Measurements from ENCODE around the gene LARP4B. TPM values are rescaled to one million over a fixed set of nuclear protein-coding genes. Genes with fewer than 3 reads are reported as not detected.

The LARP4B gene
- total and polyA plus RNA-seq, 2 of the 13 experiments (the other 11 are each of a cell fraction or from before 2014, with no cell fraction given): 19.5 to 30.2 TPM

GRCh38 chr10:970311-971149 is 39.0 kb upstream of the LARP4B start (continued):
- TF ChIP-seq REST (IDR thresholded peaks at IDR 0.05; ENCODE audit: borderline replicate concordance in 1 of 2, low read depth in 1 of 2, low read length in 2 of 2) (peak in 1 of 2 experiments; percentile 68; a peak in 2 of 4 replicates), RNF2 (conservative IDR thresholded peaks at IDR 0.05; ENCODE audit: low read depth) (no peak), ZBTB38 (CRISPR knock-in tag; IDR thresholded peaks at IDR 0.05) (no peak), ZNF670 (CRISPR knock-in tag; IDR thresholded peaks at IDR 0.05; ENCODE audit: borderline replicate concordance) (no peak), SIX4 (CRISPR knock-in tag; IDR thresholded peaks at IDR 0.05) (no peak), DBP (CRISPR knock-in tag; IDR thresholded peaks at IDR 0.05; ENCODE audit: not compliant biosample characterization) (no peak), ZNF326 (CRISPR knock-in tag; IDR thresholded peaks at IDR 0.05; ENCODE audit: borderline replicate concordance) (no peak), HINFP (CRISPR knock-in tag; IDR thresholded peaks at IDR 0.05; ENCODE audit: low read depth) (no peak), SRF (IDR thresholded peaks at IDR 0.05; ENCODE audit: low read depth, low read length) (no peak), ZNF569 (CRISPR knock-in tag; IDR thresholded peaks at IDR 0.05; ENCODE audit: borderline replicate concordance) (no peak), FLYWCH1 (CRISPR knock-in tag; IDR thresholded peaks at IDR 0.05) (no peak), ZNF709 (CRISPR knock-in tag; IDR thresholded peaks at IDR 0.05) (no peak), KDM4B (CRISPR knock-in tag; IDR thresholded peaks at IDR 0.05) (no peak), ZNF143 (CRISPR knock-in tag; IDR thresholded peaks at IDR 0.05) (no peak), ZZZ3 (CRISPR knock-in tag; IDR thresholded peaks at IDR 0.05; ENCODE audit: borderline replicate concordance) (0 out of 2 replicates have a peak, but pooled peaks have one; percentile 9), MED8 (CRISPR knock-in tag; IDR thresholded peaks at IDR 0.05; ENCODE audit: insufficient replicate concordance) (no peak), TCF7 (IDR thresholded peaks at IDR 0.05; ENCODE audit: low read depth) (peak; percentile 82), ZNF512B (CRISPR knock-in tag; IDR thresholded peaks at IDR 0.05; ENCODE audit: borderline replicate concordance) (no peak; the same call in 1 of the 2 replicates), ZNF274 (CRISPR knock-in tag; IDR thresholded peaks at IDR 0.05) (no peak), SALL2 (CRISPR knock-in tag; IDR thresholded peaks at IDR 0.05) (no peak)
